Measurements from ENCODE around the gene NR2F1-AS1.

The NR2F1-AS1 gene

GRCh38 chr5:93603078-93603792, 22.2 kb upstream of the NR2F1-AS1 start:
- peak; percentile 67 for DNase-seq (ENCODE audit: low read depth)

- peak; percentile 62 for DNase-seq (ENCODE audit: low read depth)
These were observed 21.4 kb upstream of the NR2F1-AS1 start for GRCh38 chr5:93602241-93603077.

- peak; percentile 50 for DNase-seq (ENCODE audit: low read depth)
These were observed 20.8 kb upstream of the NR2F1-AS1 start for GRCh38 chr5:93601802-93602155.

- DNase-seq (ENCODE audit: low read depth) = peak; percentile 89
These were observed 20.2 kb upstream of the NR2F1-AS1 start for GRCh38 chr5:93601071-93601801.

- DNase-seq (ENCODE audit: low read depth) = peak; percentile 81
These were observed 19.5 kb upstream of the NR2F1-AS1 start for GRCh38 chr5:93600409-93601070.

GRCh38 chr5:93599399-93600120, 18.5 kb upstream of the NR2F1-AS1 start:
- peak; percentile 91 for DNase-seq (ENCODE audit: low read depth)

GRCh38 chr5:93599001-93599379, 18.0 kb upstream of the NR2F1-AS1 start:
- DNase-seq (ENCODE audit: low read depth) = no peak

- peak; percentile 77 for DNase-seq (ENCODE audit: low read depth)
These were observed 17.3 kb upstream of the NR2F1-AS1 start for GRCh38 chr5:93598091-93599000.

GRCh38 chr5:93596676-93597490, 15.9 kb upstream of the NR2F1-AS1 start:
- DNase-seq (ENCODE audit: low read depth) = peak; percentile 74

GRCh38 chr5:93596310-93596675, 15.3 kb upstream of the NR2F1-AS1 start:
- DNase-seq (ENCODE audit: low read depth) = no peak

- DNase-seq (ENCODE audit: low read depth) = peak; percentile 70
These were observed 14.6 kb upstream of the NR2F1-AS1 start for GRCh38 chr5:93595420-93596147.

GRCh38 chr5:93594591-93595419, 13.8 kb upstream of the NR2F1-AS1 start:
- peak; percentile 73 for DNase-seq (ENCODE audit: low read depth)

GRCh38 chr5:93593476-93594131, 12.6 kb upstream of the NR2F1-AS1 start:
- peak; percentile 54 for DNase-seq (ENCODE audit: low read depth)

- no peak for DNase-seq (ENCODE audit: low read depth)
These were observed 11.9 kb upstream of the NR2F1-AS1 start for GRCh38 chr5:93592883-93593282.

GRCh38 chr5:93591323-93591945, 10.4 kb upstream of the NR2F1-AS1 start:
- peak; percentile 18 for DNase-seq (ENCODE audit: low read depth)

GRCh38 chr5:93590493-93590892, 9.5 kb upstream of the NR2F1-AS1 start:
- peak; percentile 67 for DNase-seq (ENCODE audit: low read depth)

- DNase-seq (ENCODE audit: low read depth) = peak; percentile 56
These were observed 8.8 kb upstream of the NR2F1-AS1 start for GRCh38 chr5:93589829-93590215.

All from iris pigment epithelial cell (primary cell).